Spleen (tissue), 7 donors: ENCODE results near the gene CHAMP1.

Experiments used
- POLR2A ChIP-seq, 3 donors: fragments of 450-650 bp; IDR thresholded peaks; one replicate each; pipeline ENCODE4 v1.5.1; 2017; ENCODE audit warnings: antibody characterized with exemption in 3 of 3, mild to moderate bottlenecking in 1 of 3
- TF ChIP-seq, protein P1 (sequence below), 11 experiments: fragments of 200-600 bp in 7 of 11; fragments of 450-650 bp in 4 of 11; sonication (generic) in 4 of 11; IDR thresholded peaks in 8 of 11; conservative IDR thresholded peaks in 3 of 11; 1 replicate in 7 of 11; 2 replicates in 4 of 11; pipeline versions ENCODE4 v1.4.0 to v1.8.0; 2016 to 2021; ENCODE audit warnings: antibody characterized with exemption in 11 of 11, inconsistent platforms in 4 of 11, mild to moderate bottlenecking in 1 of 11
- donor health status: DM: no; HTN: no; CAD: no; lungs with moderate emphysema.
- donor health status: DM: no; HTN: no; CAD: no.
- donor health status: DM: no; HTN: no; CAD: no.

DNA sequence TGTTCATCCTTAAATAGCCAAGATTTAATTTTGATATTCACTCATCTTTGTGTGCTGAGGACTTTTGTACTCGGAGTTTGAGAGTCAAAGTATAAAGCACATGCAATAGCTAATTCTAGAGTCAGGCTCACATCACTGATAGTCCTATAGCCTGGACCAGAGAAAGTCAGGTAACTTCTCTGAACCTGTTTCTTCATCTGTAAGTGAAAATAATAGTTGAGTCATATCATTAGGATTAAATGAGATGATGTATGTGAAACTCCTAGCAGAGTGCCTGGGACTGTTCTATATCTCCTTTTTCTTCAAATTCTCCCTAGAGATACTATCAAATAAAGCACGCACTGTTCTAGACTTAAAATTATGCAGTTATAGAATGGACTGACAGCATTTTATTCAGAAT, 9.0 kb downstream of the CHAMP1 start:
- TF ChIP-seq, protein P1, sequence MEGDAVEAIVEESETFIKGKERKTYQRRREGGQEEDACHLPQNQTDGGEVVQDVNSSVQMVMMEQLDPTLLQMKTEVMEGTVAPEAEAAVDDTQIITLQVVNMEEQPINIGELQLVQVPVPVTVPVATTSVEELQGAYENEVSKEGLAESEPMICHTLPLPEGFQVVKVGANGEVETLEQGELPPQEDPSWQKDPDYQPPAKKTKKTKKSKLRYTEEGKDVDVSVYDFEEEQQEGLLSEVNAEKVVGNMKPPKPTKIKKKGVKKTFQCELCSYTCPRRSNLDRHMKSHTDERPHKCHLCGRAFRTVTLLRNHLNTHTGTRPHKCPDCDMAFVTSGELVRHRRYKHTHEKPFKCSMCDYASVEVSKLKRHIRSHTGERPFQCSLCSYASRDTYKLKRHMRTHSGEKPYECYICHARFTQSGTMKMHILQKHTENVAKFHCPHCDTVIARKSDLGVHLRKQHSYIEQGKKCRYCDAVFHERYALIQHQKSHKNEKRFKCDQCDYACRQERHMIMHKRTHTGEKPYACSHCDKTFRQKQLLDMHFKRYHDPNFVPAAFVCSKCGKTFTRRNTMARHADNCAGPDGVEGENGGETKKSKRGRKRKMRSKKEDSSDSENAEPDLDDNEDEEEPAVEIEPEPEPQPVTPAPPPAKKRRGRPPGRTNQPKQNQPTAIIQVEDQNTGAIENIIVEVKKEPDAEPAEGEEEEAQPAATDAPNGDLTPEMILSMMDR (IDR thresholded peaks at IDR 0.05 in 8 of 11, conservative IDR thresholded peaks at IDR 0.05 in 3 of 11) = no peak
- no peak for TF ChIP-seq POLR2A (IDR thresholded peaks at IDR 0.05)
